HK-2 (cell line): ENCODE results near the gene FCN2.

ENCODE experiments used
- DNase-seq: peaks from one replicate; pipeline ENCODE4 v3.0.0-alpha.2; 2018; ENCODE audit not compliant: unreplicated experiment

Gene FCN2

GRCh38 chr9:134909511-134910481, 29.2 kb downstream of the FCN2 start:
- no peak for DNase-seq

GRCh38 chr9:134912126-134912840, 31.7 kb downstream of the FCN2 start:
- no peak for DNase-seq

- DNase-seq, result no peak
Measured at GRCh38 chr9:134913041-134913712, 32.6 kb downstream of the FCN2 start.

- DNase-seq, result no peak
Measured at GRCh38 chr9:134913713-134914500, 33.3 kb downstream of the FCN2 start.

- no peak for DNase-seq
Measured at GRCh38 chr9:134914501-134914834, 33.9 kb downstream of the FCN2 start.

- no peak for DNase-seq
Measured at GRCh38 chr9:134915046-134915985, 34.7 kb downstream of the FCN2 start.

- no peak for DNase-seq
Measured at GRCh38 chr9:134916161-134916665, 35.6 kb downstream of the FCN2 start.

- no peak for DNase-seq
Measured at GRCh38 chr9:134917431-134918373, 37.1 kb downstream of the FCN2 start, which contains the start of gene FCN1. Gene FCN1 (minus strand): TSS chr9:134917912. CDS start chr9:134917871, 41 bp downstream.

GRCh38 chr9:134918646-134919045, 38.0 kb downstream of the FCN2 start:
- no peak for DNase-seq

- DNase-seq, result no peak
Measured at GRCh38 chr9:134919303-134919702, 38.7 kb downstream of the FCN2 start.

GRCh38 chr9:134922066-134922931, 41.7 kb downstream of the FCN2 start:
- no peak for DNase-seq

- no peak for DNase-seq
Measured at GRCh38 chr9:134922932-134923240, 42.3 kb downstream of the FCN2 start.

GRCh38 chr9:134923466-134923865, 42.9 kb downstream of the FCN2 start:
- DNase-seq, result no peak

GRCh38 chr9:134925011-134925511, 44.5 kb downstream of the FCN2 start:
- no peak for DNase-seq

- DNase-seq, result no peak
Measured at GRCh38 chr9:134928436-134929192, 48.0 kb downstream of the FCN2 start.

GRCh38 chr9:134929193-134930158, 48.9 kb downstream of the FCN2 start:
- no peak for DNase-seq
